Measurements from ENCODE around the gene SLC39A10.

Gene SLC39A10

GRCh38 chr2:195628666-195629065 is 28.4 kb upstream of the SLC39A10 start:
- Histone ChIP-seq H3K9me2 (replicated peaks; ENCODE audit: insufficient read depth, low read length) (no peaks in the 10 kb centered on the region), H3K4me3 (ENCODE audit: low read length) (no peak overlapping the region), H3K4me1 (ENCODE audit: low read length) (no peaks in the 10 kb centered on the region), H3K27ac (ENCODE audit: low read length) (no peak overlapping the region), H4K20me1 (ENCODE audit: insufficient read depth, low read length) (no peaks in the 10 kb centered on the region), H2AFZ (ENCODE audit: low read length) (no peak overlapping the region), H3K36me3 (replicated peaks; ENCODE audit: insufficient read depth, low read length) (no peaks in the 10 kb centered on the region), H3F3A (ENCODE audit: insufficient read depth, low read length) (no peaks in the 10 kb centered on the region), H3K27me3 (replicated peaks; ENCODE audit: insufficient read depth, low read length) (no peaks in the 10 kb centered on the region), H3K9ac (ENCODE audit: low read length) (no peak overlapping the region), H3K4me2 (ENCODE audit: low read depth, low read length) (no peak overlapping the region), H3K79me2 (ENCODE audit: low read length) (no peaks in the 10 kb centered on the region), H3K9me3 (replicated peaks; ENCODE audit: insufficient read depth, low read length) (no peaks in the 10 kb centered on the region)
- TF ChIP-seq CTCF (IDR thresholded peaks at IDR 0.05; ENCODE audit: low read length) (no peak), EZH2phosphoT487 (IDR thresholded peaks at IDR 0.05; ENCODE audit: low read length) (no peak), EZH2 (optimal IDR thresholded peaks at IDR 0.05; ENCODE audit: low read depth, low read length) (no peak)
- DNase-seq = no peak

- Histone ChIP-seq H3K9me2 (replicated peaks; ENCODE audit: insufficient read depth, low read length) (no peaks in the 10 kb centered on the region), H4K20me1 (ENCODE audit: insufficient read depth, low read length) (no peaks in the 10 kb centered on the region), H3K4me3 (ENCODE audit: low read length) (no peak overlapping the region), H3K27ac (ENCODE audit: low read length) (no peak overlapping the region), H3K36me3 (replicated peaks; ENCODE audit: insufficient read depth, low read length) (no peaks in the 10 kb centered on the region), H3K27me3 (replicated peaks; ENCODE audit: insufficient read depth, low read length) (no peaks in the 10 kb centered on the region), H3K9me3 (replicated peaks; ENCODE audit: insufficient read depth, low read length) (no peaks in the 10 kb centered on the region), H3K4me2 (ENCODE audit: low read depth, low read length) (no peak overlapping the region), H3K9ac (ENCODE audit: low read length) (no peak overlapping the region), H3K4me1 (ENCODE audit: low read length) (no peaks in the 10 kb centered on the region), H3K79me2 (ENCODE audit: low read length) (no peaks in the 10 kb centered on the region), H2AFZ (ENCODE audit: low read length) (no peak overlapping the region), H3F3A (ENCODE audit: insufficient read depth, low read length) (no peaks in the 10 kb centered on the region)
- TF ChIP-seq EZH2 (optimal IDR thresholded peaks at IDR 0.05; ENCODE audit: low read depth, low read length) (no peak), EZH2phosphoT487 (IDR thresholded peaks at IDR 0.05; ENCODE audit: low read length) (no peak), CTCF (IDR thresholded peaks at IDR 0.05; ENCODE audit: low read length) (no peak)
- DNase-seq = no peak
These were observed 24.0 kb upstream of the SLC39A10 start for GRCh38 chr2:195632856-195633572.

GRCh38 chr2:195633573-195633870 is 23.5 kb upstream of the SLC39A10 start:
- Histone ChIP-seq H3K27ac (ENCODE audit: low read length) (no peak overlapping the region), H3K36me3 (replicated peaks; ENCODE audit: insufficient read depth, low read length) (no peaks in the 10 kb centered on the region), H3F3A (ENCODE audit: insufficient read depth, low read length) (no peaks in the 10 kb centered on the region), H2AFZ (ENCODE audit: low read length) (no peak overlapping the region), H4K20me1 (ENCODE audit: insufficient read depth, low read length) (no peaks in the 10 kb centered on the region), H3K4me2 (ENCODE audit: low read depth, low read length) (no peak overlapping the region), H3K27me3 (replicated peaks; ENCODE audit: insufficient read depth, low read length) (no peaks in the 10 kb centered on the region), H3K79me2 (ENCODE audit: low read length) (no peaks in the 10 kb centered on the region), H3K9me2 (replicated peaks; ENCODE audit: insufficient read depth, low read length) (no peaks in the 10 kb centered on the region), H3K9ac (ENCODE audit: low read length) (no peak overlapping the region), H3K4me3 (ENCODE audit: low read length) (no peak overlapping the region), H3K4me1 (ENCODE audit: low read length) (no peaks in the 10 kb centered on the region), H3K9me3 (replicated peaks; ENCODE audit: insufficient read depth, low read length) (no peaks in the 10 kb centered on the region)
- DNase-seq = no peak
- TF ChIP-seq EZH2 (optimal IDR thresholded peaks at IDR 0.05; ENCODE audit: low read depth, low read length) = no peak
- TF ChIP-seq EZH2phosphoT487 (IDR thresholded peaks at IDR 0.05; ENCODE audit: low read length) = no peak
- TF ChIP-seq CTCF (IDR thresholded peaks at IDR 0.05; ENCODE audit: low read length) = no peak

Data from MM.1S (cell line).